A549 (cell line): ENCODE data around the gene CGREF1.

Source experiments
- CBX2 ChIP-seq: fragments of 200-600 bp; sonication (generic); IDR thresholded peaks from 2 replicates; pipeline ENCODE4 v1.6.1; 2016; ENCODE audit warnings: low read depth, mild to moderate bottlenecking, borderline replicate concordance
- CBX8 ChIP-seq: fragments of 200-600 bp; sonication (generic); IDR thresholded peaks from 2 replicates; pipeline ENCODE4 v1.6.1; 2016
- CEBPB ChIP-seq, 2 experiments: fragments of >200 bp in 1 of 2; sonication (Bioruptor Twin) in 1 of 2; formaldehyde crosslinking in 1 of 2; IDR thresholded peaks; 2 replicates each; pipeline ENCODE4 v1.6.1; 2012 to 2016
- CHD2 ChIP-seq: fragments of 150-350 bp; IDR thresholded peaks from 2 replicates; pipeline ENCODE4 v1.6.1; 2014; ENCODE audit warnings: low read length; ENCODE audit not compliant: partially characterized antibody
- CHD4 ChIP-seq: fragments of 200-600 bp; sonication (generic); IDR thresholded peaks from 2 replicates; pipeline ENCODE4 v1.6.1; 2016; ENCODE audit warnings: antibody characterized with exemption, mild to moderate bottlenecking, borderline replicate concordance
- CTCF ChIP-seq: fragments of >200 bp; sonication (Bioruptor Twin); formaldehyde crosslinking; IDR thresholded peaks from 3 replicates; pipeline ENCODE4 v1.5.1; 2016
- E2F6 ChIP-seq: IDR thresholded peaks from 2 replicates; pipeline ENCODE4 v1.6.1; 2012; ENCODE audit warnings: low read depth, borderline replicate concordance
- ELK1 ChIP-seq: fragments of 150-350 bp; IDR thresholded peaks from 2 replicates; pipeline ENCODE4 v1.6.1; 2014; ENCODE audit warnings: low read depth, mild to moderate bottlenecking, low read length
- EP300 ChIP-seq, 2 experiments: fragments of >200 bp; sonication (Bioruptor Twin); formaldehyde crosslinking; IDR thresholded peaks; 2 replicates in 1 of 2; 3 replicates in 1 of 2; pipeline ENCODE4 v1.6.1; 2016 to 2017
- HOXB13 ChIP-seq: fragments of 250-450 bp; sonication (Bioruptor Pico); IDR thresholded peaks from 2 replicates; pipeline ENCODE4 v1.5.0; 2020; ENCODE audit warnings: low read depth, mild to moderate bottlenecking, moderate library complexity
- NR3C1 ChIP-seq: fragments of >200 bp; sonication (Bioruptor Twin); formaldehyde crosslinking; IDR thresholded peaks from 3 replicates; pipeline ENCODE4 v1.6.1; 2017
- POLR2A ChIP-seq: IDR thresholded peaks from 2 replicates; pipeline ENCODE4 v1.6.1; 2012; ENCODE audit warnings: mild to moderate bottlenecking, low read length
- RFX5 ChIP-seq: fragments of 450-650 bp; IDR thresholded peaks from 2 replicates; pipeline ENCODE4 v1.7.1; 2014; ENCODE audit warnings: antibody characterized with exemption, mild to moderate bottlenecking, moderate library complexity
- USF2 ChIP-seq: fragments of 450-650 bp; IDR thresholded peaks from 2 replicates; pipeline ENCODE4 v1.6.1; 2014; ENCODE audit warnings: antibody characterized with exemption

GRCh38 chr2:27071990-27072830 is 46.7 kb downstream of the CGREF1 start:
- TF ChIP-seq EP300 (IDR thresholded peaks at IDR 0.05) = no peak
- TF ChIP-seq CTCF = no peak
- TF ChIP-seq POLR2A = no peak
- no peak for TF ChIP-seq CBX8
- TF ChIP-seq RFX5 = no peak
- no peak for TF ChIP-seq HOXB13 (CRISPR knock-in tag)
- TF ChIP-seq CHD4 = no peak
- TF ChIP-seq CEBPB (IDR thresholded peaks at IDR 0.05) = no peak
- TF ChIP-seq E2F6 = no peak
- no peak for TF ChIP-seq ELK1
- no peak for TF ChIP-seq NR3C1
- no peak for TF ChIP-seq CHD2
- no peak for TF ChIP-seq USF2
- TF ChIP-seq CBX2 = no peak
